ENCODE data around the gene CEP104.
"Not testable (repeated sequence)": the region's sequence is repeated elsewhere in the genome, so short reads cannot be mapped to it uniquely, and the experiment has no call there.

Gene CEP104

DNA sequence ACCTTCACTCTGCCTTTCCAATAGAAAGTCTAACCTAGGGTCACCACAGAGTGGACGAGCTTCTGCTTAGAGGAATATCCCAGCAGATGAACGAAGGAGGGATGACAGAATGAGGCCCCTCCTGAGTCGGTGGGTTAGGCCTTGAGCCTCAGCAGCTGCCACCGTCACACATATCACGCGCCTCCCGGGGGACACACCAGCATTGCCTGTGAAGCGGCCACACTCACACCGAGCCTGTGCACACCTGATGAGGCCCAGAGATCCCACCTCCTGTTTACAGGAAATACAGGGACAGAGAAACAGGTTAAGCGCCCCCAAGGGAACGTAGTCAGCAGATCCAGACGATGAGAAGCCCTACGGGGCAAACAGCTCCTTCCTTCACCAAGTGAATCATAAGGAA is 35.6 kb downstream of the CEP104 start:
- DNase-seq = no peak

DNA sequence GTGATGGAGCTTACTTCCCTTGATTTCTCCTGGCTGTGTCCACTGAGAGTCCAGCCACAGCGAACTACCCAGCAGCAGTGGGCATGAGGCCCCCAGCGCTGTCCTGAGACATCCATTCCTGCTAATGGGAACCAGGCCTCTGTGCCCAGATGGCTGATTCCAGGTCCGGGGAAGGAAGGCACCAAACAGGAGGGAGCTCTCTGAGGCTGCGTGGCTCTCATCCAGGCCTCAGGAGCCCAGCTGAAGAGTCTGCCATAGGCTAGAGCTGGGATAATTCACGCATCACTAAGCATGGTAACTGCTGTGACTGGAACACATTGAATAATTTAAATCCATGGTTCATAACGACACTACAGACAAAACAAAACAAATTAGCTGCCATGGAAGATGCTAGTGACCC is 36.0 kb downstream of the CEP104 start:
- no peak for DNase-seq

DNA sequence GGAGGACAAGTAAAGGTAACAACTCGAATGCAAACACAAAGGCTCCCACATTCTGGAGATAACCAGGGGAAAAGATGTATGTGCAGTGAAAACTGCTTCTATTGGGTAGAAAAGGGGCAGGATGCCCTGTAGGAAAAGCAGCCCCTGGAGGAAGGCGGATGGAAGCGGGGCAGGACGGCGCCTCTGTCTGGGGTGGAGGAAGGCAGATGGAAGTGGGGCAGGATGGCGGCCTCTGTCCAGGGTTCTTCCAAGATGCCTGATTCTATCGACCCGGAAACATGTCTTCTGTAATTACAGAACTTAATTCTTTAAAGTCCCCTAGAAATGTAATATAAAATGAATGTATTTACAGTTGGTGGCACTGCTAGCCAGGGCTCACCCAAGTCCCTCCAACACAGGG is 36.7 kb downstream of the CEP104 start:
- DNase-seq = no peak

DNA sequence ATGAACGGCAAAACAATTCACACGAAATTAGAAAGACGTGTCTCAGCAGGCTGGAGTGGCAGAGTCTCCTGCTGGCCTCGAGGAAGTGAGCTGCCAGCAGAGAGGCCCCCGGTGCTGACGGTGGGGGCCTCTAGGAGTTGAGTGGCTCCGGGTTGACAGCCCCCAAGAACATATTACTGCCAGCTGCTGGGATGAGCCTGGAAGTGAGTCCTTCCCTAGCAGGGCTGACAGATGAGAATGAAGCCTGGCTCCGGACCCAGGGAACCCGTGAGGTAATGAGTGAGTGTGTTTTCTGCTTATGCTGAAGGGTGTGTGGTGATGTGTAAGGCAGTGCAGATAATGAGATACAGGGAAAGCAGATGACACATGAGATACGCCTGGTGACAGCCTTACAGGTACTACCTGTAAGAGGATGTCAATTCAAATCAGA is 37.2 kb downstream of the CEP104 start:
- no peak for DNase-seq

DNA sequence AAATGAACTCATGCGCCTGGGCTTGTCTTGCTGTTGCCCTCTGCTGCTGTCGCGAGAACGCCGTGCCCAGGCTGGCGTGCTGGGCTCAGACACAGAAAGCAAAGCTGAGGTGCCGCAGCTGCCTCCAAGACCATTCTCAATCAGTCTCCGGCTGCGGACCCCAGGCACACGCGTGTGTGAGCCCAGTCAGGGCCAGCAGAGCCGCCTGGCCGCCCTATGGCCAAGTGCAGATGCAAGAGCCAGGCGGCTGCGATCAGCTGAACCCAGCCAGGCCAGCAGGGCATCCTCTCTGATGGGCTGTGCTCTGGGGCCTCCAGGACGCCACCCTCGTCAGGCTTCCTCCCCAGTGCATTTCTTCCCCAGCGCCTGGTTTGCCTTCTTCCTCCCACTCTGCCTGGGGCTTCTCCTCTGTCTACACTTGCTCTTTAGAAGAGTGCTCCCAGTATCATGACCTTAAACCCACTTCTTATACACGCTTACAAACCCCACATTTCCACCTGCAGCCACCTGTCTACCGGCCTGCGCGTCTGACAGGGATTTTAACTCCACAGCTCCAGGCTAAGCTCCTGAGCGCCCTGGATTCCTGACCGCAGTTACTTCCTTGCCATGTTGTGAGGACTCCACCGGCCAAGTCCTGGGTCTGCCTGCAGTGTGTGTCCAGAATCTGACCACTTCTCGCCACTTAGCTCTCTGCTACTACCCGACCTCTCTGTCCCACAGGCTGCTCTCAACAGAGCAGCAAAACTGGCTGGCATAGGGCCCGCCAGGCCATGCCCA is 39.0 kb downstream of the CEP104 start:
- no peak for DNase-seq

DNA sequence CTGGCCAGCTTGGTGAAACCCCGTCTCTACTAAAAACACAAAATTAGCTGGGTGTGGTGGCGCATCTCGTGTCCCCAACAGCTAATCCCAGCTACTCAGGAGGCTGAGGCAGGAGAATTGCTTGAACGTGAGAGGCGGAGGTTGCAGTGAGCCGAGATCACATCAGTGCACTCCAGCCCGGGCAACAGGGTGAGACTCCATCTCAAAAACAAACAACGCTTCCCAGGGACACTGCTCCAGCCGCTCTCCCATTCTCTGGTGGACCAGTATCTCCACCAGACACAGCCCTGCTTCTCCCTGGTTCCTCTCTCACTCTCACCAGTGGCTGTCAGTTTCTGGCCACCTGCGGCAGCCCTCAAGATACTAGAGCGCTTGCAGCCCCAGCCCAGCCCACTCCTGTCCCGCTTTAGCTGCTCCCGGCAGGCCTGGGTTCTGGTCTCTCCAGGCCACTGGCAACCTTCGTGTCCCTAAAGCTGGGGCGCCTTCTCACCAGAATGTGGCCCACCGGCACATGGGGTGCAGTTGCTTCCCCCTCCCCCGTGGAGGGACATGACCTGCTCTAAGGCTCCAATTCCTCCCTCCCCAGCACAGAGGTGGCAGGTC is 39.8 kb downstream of the CEP104 start:
- DNase-seq = no peak

DNA sequence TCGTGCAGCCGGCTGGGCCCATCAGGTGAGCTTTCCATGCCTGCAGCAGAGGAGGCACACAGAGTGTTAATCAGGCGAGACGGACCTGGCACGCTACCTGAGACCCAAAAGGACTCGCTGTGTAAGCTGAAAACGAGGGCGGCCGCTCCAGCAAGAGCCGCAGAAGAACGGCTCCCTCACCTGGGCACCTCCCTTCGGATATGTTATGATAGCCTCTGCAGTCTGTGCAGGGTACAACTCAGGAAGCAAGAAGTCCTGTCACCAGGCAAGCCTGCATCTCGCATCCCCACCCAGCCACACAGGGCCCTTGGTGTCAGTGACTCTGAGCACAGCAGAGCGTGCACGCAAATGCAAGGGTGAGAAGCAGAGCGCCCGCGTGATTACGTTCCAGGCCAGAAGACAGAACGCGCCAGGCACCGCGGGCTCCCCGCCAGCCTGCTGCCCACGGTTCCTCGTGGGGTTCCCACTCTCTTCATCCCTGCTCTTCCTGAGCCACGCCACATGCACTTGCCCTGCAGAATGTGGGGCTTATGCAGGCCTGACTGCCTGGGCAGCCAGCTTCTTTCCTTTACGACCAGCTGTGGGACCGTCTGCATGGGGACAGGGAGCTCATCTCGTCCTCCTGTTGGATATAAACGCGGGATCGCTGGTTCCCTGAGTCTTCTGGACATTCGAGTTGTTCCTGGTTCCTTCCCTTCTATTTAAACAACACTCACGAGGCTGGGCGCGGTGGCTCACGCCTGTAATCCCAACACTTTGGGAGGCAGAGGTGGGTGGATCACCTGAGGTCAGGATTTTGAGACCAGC is 40.5 kb downstream of the CEP104 start:
- no peak for DNase-seq

DNA sequence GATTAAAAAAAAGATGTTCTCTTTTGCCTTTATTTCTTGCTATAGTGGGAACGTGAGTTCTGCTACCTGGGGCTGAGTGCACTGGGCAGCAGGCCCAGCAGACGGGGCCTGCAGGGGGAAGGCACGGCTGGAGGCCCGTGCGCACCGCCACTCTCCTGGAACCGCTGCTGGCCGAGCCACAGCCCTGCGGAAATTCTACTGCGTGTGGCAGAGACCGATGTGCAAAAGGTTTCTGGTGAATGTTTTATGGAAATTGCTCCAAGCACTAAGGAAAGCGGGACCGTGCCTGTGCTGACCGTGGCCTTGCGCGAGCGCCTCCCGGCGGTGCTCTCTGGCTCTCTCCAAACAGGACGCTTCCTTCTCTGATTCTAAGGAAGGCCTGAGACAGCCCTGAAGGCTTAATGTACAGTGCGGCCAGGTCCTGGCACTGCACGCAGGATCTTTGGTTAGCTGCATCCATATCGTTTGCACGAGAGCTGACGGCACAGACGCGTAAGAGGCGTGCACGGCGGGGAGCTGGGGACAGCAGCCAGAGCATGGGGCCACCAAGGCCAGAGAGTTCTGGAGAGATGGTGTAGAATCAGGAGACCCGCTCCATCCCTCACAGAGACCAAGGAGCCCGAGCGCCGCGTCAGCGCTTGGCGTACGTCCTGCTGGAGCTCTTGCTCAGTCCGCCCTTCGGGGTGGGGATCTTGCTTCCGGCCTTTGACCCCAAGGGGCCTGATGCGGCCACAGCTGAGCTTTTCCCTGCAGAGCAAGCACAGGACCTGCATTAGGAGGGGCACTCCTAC is 42.0 kb downstream of the CEP104 start:
- no peak for DNase-seq

DNA sequence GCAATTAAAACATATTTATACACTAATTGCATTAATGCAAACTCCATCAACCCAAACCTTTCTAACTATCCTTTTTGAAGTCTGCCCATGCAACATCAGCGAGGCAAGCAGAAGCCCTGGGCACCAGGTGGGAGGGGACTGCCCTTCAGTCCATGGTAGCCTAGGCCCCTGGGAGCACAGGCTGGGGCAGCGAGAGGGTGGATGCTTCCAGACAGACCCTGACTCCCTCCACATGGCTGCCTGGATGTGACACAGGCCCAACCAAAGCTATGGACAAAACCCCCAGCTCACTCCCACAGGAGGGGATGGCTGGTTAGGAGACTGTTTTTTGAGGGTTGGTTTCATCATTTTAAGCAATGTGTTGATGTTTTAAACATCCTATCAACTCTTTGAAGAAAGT is 42.9 kb downstream of the CEP104 start:
- no peak for DNase-seq

DNA sequence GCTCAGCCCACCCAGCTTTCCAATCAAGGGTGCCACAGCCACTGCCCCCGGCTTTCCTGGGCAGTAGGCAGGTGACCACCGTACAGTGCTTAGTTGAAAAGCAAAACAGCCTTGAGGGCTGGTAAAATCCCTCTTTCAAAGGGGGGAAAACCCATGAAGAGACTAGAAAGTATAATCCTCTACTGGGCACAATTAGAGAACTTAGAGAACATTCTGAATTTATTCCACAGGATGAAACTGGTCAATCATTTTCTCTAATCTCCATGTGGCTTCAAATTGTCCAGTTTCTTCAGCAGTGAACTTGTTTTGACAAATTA is 45.5 kb downstream of the CEP104 start:
- no peak for DNase-seq

DNA sequence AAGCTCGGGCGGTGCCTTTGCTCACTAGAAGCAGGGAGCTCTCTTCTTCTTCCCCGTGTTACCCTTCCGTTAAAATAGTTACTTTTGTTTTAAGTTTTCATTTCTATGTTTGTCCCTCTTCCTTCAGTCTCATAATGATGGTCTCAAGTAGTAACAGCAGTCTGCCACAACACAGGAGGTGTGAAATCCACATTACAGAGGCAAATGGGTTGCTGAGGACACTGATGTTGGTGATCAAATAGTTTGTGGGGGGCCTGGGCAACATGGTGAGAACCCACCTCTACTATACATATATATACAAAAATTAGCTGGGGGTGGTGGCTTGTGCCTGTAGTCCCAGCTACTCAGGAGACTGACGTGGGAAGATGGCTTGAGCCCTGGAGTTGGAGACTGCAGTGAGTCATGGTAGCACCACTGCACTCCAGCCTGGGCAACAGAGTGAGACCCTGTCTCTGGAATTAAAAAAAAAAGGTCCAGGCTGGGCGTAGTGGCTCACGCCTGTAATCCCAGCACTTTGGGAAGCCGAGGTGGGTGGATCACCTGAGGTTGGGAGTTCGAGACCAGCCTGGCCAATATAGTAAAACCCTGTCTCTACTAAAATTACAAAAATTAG is 46.8 kb downstream of the CEP104 start:
- DNase-seq = not testable (repeated sequence)

DNA sequence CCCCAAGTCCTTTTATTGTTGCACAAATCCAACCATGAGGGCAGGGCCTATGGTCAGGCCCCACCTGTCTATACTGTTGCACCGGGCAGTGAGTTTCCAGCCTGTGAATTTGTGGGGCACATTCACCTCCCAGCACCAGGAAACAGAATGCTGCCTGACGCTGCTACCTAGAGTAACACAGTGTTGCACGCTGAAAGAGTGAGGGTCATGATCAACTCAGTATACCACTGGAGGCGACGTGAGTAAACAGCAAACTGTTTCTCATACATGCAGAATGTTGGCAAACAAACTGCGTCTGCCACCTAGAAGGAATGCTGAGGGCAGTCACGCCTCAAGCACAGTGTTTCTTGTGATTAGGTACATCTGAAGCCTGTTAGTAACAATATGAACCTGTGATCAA is 47.3 kb downstream of the CEP104 start:
- DNase-seq = no peak

DNA sequence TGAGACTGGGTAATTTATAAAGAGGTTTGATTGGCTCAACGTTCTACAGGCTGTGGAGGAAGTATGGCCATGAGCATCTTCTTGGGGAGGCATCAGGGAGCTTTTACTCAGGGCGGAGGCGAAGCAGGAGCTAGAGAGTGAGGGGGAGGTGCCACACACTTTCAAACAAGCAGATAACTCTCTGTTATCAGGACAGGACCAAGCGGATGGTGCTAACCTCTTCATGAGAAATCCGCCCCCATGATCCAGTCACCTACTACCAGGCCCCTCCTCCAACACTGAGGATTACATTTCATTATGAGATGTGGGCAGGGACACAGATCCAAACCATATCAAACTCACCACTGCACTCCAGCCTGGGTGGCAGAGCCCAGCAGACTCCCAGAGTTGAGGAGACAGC is 49.2 kb downstream of the CEP104 start:
- no peak for DNase-seq

DNA sequence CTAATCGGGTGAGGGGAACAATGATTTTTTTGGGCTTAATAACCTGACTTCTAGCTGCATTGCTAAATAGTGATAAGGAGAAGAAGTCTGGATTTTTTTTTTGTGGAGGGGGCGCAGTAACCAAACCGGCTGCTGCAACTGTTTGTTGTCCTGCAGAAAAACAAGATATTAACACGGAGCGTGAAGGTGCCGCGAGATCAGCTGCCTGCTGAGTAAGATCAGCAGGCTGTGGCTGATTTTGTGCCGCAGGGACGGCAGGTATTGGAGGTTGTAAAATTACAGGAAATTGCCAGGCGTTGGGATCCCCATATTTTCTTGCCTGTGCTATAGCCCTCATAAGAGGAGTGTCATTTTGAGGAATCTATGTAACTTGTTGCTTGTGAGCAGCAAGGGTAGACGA is 52.0 kb downstream of the CEP104 start:
- DNase-seq = no peak

DNA sequence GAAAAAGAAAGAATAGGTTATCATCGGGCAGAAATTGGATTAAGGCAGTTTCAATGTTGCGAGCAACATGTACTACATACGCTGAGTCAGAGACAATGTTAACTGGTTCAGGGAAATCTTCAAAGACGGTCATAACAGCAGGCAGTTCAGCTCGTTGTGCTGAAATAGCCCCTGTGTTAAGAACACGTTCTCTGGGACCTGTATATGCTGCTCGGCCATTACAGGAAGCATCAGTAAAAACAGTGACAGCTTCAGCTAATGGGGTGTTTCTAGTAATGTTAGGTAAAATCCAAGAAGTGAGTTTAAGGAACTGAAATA is 52.4 kb downstream of the CEP104 start:
- DNase-seq = not testable (repeated sequence)

DNA sequence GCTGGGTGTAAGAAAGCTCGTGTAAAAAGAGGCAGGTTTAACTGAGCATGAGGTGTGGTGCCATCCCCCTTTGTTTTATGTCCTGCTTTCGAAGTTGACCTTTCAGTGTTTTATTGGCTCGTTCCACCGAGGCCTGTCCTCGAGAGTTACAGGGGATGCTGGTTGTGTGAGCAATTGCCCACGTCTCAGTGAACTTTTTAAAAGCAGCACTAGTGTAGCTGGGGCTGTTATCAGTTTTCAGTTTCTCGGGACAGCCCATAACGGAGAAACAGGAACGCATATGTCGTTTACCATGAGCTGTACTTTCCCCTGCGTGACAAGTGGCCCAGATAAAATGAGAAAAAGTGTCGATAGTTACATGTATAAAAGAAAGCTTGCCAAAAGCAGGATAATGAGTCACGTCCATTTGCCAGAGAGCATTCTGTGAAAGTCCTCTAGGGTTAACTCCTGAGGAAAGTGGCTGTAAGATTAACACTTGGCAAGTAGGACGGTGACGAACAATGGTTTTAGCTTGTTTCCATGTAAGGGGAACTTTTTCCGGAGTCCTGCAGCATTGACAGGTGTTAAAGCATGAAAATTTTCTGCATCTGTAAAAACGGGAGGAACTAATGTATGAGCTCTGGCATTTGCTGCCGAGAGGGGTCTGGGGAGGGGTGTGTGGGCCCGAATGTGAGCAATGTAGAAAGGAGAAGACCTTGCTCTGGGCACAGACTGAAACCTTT is 52.9 kb downstream of the CEP104 start:
- DNase-seq = no peak

DNA sequence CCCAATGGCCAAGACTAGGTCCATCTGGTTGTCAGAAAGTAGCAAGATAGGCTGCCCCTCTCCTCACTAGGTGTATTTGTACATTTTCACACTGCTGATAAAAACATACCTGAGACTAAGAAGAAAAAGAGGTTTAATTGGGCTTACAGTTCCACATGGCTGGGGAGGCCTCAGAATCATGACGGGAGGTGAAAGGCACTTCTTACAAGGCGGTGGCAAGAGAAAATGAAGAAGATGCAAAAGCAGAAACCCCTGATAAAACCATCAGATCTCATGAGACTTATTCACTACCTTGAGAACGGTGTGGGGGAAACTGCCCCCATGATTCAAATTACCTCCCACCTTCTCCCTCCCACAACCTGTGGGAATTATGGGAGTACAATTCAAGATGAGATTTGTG is 56.2 kb downstream of the CEP104 start:
- not testable (repeated sequence) for DNase-seq

DNA sequence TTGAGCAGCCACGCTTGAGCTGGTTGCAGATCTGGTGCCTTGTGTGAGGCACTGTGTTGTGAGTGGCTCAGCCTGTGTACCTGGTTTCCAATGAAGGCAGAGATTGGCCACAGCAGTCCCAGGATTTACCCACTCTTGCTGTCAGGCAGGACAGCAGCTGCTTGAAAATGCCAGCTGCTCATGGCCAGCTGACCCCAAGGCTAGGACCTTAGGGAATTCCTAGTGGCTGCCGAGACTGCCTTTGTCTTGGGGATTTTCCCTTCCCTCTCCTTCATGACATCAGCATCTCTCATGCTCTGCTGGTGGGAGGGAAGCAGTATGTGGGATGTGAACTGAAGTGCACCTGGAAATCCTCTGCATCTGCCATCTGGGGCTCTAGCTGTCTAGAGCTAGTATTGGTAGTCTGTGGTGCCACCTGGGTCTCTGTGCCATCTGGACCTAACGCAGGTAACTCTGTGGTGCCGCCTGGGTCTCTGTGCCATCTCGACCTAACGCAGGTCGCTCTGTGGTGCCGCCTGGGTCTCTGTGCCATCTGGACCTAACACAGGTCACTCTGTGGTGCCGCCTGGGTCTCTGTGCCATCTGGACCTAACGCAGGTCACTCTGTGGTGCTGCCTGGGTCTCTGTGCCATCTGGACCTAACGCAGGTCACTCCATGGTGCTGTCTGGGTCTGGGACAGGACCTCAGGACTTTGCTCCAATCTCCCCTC is 56.9 kb downstream of the CEP104 start:
- DNase-seq = no peak

DNA sequence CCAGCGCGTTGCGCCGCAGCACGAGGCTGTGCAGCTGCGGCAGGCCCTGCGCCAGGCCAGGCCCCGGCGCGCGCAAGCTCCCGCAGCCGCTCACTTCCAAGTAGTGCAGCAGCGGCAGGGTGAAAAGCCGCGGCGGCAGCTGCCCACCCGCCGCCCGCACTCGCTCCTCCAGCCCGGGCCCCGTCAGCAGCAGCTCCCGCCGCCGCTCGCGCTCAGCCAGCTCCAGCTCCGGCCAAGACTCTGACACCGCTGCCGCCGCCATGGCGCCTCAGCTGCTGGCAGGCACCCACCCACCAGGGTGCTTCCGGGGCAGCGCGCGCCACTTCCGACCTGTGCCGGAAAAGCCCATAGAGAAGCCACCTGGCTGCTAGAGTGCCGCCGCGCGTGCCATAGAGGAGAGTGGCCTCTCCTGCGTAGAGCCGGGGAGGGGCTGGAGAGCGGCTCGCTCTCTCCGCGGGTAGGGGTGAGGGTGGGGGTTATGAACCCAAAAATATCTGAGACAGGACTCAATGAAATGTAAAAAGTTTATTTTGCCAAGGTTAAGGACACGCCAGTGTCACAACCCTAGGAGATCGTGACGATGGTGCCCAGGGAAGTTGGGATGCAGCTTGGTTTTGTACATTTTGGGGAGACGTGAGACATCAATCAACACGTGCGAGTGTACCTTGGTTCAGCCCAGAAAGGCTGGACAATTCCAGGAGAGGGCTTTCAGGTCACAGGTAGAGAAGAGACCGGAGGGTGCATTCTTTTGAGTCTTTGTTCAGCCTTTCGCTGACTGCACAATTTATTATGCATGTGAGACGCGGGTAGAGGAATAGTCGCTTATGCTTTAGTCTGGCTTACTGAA is 60.6 kb downstream of the CEP104 start, which contains the start of gene LRRC47:
Gene LRRC47, minus strand, starts transcription at position 284 of the 847 bp plus-strand sequence. Its CDS starts 22 bp downstream, at position 262.
- peak; percentile 78 for DNase-seq

DNA sequence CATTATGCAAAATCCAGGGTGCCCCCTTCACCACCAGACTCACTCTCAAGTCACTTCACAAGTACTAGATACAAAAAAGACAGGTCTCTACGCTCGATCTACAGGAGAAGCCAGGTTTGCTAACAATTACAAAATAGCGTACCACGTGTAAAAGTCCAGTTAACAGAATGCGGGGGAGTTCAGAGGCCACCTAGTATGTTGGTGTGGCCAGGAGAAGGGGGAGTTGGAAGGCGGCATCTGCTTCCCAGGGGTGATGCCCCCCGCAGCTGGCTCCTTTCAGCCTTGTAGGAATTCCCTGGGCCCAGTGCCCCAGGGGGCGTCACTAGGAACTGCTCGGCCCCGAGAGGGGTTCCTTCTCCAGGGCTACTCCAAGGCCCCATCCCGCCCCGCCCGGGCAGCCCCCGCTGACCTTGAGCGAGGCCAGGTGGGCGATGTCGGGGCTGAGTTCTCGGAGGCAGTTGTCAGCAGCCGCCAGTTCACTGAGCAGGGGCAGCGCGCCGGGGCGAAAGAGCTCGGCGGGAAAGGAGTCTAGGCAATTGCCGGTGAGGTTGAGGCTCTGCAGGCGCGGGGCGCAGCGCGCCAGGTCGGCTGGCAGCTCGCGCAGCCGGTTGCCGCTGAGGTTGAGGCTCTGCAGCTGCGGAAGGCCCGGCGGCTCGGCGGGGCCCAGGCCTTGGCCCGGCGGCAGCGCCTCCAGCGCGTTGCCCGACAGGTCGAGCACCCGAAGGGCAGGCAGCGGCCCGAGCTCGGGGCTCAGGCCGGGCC is 61.4 kb downstream of the CEP104 start:
- no peak for DNase-seq

Data from NCI-H1436 (cell line).